AG08395 (cell line): ENCODE data around the gene MACF1.
"Not testable (repeated sequence)": the region's sequence is repeated elsewhere in the genome, so short reads cannot be mapped to it uniquely, and the experiment has no call there.

Experiments
- DNase-seq: peaks from one replicate; pipeline ENCODE4 v3.0.0; 2012; ENCODE audit warnings: mixed read lengths, low spot score

The MACF1 gene

DNA sequence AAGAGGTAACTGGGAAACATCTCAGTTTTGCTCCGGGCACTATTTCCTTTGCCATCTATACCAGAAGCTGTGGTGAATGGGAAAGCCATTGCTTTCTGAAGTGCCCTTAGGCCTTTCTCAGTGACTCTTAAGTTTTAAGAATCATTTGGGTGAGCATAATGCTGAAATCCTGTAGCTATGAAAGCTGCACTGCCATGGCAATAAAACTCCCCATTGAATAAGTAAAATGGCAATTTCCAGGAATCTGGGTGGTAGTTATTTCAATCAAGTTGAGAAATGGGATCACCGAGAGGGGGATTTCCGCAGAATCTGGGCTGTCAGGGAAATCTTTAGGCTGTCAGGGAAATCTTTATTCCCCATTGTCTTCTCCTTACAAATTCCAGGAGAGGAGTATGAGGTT lies 26.8 kb upstream of the MACF1 start:
- DNase-seq, result no peak

DNA sequence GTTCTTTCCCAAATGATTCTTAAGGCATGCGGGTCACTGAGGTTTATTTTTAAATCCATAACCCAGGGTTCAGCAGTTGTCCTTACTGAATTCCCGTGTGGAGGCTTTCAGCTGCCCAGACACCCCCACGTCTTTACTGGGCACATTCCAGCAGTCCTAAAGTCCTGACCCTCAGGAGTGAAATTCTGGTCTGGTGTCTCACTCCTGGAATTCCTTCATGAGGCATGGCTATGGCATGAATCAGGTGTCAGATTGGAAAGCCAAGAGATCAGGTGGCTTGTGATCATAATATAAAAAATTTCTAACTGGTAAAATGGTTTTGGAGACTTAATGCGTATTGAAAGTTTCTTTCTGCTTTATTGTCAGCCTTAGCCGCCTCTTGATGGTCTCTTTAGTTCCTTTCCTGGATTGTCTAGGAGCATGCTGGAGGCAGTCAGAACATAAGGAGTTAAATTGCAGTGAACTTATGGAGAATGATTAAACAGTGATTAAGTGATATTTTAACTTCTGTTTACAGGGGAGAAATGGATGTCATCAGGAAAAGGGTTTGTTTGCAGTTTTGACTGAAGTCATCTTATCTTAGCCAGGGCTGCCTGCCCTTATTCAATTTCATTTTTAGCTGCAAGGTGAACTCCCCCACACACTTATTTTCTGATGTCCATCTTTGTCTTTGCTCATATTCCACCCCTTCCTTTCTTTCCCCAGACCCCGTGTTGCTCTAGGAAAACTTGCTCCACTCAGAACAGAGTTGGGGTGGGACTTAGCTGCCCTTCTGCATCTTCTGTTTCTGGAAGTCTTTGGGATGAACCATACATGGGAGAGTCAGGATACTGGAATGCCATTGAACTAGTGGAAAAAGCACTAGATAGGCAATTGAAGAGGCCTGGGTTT lies 25.7 kb upstream of the MACF1 start:
- peak; percentile 38 for DNase-seq

DNA sequence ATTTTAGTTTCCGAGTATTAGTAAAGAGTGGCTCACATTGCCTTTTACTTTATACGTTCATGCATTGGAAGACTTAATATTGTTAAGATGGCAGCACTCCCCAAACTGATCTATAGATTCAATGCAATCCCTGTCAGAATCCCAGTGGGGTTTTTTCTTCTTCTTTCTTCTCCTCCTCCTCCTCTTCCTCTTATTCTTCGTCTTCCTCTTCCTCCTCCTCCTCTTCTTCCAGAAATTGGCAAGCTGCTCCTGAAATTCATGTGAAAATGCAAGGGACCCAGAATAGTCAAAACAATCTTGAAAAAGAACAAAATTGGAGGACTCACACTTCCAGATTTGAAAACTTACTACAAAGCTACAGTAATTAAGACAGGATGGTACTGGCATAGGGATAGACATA lies 23.2 kb upstream of the MACF1 start:
- DNase-seq, result no peak

DNA sequence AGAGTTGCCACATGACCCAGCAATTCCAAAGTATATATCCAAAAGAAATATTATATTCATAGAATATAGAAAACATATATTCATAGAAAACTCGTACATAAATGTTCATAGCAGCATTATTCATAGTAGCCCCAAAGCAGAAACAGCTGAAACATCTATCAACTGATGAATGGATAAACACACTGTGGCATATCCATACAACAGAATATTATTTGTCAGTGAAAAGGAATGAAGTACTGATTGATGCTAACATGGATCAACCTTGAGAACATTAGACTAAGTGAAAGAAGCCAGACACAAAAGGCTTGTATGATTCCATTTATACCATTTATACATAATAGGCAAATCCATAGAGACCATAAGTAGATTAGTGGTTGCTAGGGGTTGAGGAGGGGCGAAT lies 21.7 kb upstream of the MACF1 start:
- no peak for DNase-seq

DNA sequence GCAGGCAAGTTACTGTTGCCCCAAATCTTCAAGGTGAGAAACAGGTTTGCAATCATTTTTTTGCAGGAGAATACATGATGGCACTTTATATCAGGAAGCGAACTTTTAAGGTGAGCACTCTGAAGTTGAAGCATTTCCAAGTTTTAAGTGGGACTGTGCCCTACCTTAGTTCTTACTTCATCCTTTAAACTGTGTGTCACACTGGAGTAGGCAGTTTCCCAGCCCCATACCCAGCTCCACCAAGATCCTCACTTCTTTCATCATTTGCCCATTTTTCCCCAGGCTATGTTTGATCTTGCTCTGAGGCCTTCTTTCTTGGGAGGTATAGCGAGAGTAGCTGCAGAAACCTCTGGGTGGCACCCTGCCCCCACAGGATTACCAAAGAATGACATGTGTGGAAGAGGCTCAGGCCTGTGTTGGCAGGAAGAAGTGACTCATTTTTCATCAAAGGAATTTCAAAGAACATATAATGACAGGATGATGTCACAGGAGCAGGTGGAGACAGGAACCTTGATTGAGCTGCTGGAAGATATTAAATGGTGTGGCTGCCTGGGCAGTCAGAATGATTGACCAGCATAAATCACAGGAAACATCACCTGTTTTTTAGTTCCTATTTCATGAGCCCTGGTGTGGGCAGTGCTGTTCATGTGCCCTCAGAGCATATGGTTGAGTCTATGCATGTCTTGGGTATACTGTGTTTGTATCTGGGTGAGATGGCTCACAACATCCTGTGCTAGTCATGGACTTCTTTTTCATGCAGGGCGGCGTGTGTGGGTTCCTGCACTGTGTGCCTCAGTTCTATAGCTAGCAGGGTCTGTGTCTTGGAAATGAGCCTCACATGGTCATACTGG lies 20.8 kb upstream of the MACF1 start:
- peak; percentile 38 for DNase-seq

DNA sequence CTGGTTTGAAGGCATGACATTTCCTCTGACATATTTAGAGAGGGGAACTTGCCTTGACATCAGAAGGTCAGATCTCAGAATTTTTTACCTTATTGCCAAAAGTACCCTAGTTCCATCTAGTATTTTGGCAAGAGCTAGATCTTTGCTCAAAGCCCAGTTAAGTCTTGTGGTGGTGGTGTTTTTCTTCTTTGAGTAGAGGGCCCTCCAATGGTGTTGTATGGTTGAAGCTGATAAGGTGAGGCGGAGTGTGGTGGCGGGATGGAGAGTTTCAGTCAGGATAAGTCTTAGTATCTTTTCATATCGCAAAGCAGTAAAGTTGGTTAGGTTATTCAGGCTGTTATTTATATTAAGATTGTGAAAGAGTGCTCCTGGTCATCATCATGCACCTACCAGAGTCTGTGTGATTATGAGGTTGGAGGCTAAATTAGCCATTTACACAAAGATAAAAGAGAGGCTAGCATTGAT lies 20.1 kb upstream of the MACF1 start:
- DNase-seq, result no peak

DNA sequence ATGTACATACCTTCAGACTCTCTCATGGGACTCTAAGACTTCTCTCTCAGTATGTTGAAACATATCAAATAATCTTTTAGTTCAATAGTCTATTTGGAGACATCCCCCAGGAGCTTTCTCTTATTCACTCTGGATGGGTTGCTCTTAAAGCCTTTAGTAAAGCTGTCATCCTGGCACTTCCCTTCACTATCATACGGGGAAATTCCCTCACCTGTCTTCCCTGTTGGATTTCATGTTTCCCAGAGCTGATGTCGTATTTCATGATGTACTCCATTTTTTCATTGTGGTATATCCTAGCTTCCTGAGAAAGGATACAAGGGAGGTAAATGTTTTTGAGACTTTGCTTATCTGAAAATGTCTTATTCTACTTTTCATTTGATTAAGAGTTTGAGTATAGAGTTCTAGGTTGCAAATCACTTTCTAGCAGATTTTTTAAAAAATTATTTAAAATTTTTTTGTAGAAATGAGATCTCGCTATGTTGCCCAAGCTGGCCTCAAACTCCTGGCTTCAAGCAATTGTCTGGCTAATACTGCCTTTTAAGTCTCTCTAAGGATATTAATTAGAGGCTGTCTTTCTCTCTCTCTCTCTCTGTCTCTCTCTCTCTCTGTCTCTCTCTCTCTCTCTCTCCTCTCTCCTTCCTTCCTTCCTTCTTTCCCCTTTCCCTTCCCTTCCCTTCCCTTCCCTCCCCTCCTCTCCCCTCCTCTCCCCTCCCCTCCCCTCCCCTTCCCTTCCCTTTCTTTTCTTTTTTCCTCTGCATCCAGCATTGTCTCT lies 17.0 kb upstream of the MACF1 start:
- no peak for DNase-seq

DNA sequence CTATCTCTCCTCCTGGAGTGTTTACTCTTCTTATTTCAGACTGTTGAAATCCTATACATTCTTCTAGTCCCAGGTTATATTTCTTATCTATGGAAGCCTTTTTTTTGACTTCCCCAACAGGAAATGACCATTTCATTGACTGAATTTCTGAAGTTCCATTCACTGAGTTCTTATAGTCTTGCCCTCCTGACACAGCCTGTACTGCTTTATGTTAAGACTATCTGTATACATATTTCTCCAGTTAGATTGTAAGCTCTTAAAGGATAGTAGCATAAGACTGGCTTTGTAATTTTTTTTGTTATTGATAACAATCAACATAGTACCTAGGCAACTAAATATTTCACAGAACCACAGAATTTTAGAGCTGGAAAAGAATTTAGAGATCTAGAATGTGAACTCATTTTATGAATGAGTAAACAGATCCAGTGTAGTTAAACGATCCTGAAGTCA lies 14.9 kb upstream of the MACF1 start:
- no peak for DNase-seq

DNA sequence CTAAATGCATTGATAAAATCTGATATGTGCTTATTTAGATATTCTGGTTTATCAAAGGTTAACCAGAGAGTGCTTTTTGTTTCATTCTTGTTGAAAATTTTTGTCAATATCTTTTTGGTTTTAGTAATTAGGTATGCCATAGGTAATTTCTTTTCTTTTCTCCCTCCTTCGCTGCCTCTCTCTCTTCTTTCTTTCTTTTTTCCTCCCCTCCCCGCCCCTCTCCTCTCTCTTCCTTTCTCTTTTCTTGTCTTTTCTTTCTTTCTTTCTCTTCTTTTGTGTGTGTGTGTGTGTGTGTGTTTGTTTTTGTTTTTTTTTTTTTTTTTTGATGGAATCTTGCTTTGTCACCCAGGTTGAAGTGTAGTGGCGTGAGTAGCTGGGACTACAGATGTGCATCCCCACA lies 14.4 kb upstream of the MACF1 start:
- no peak for DNase-seq

DNA sequence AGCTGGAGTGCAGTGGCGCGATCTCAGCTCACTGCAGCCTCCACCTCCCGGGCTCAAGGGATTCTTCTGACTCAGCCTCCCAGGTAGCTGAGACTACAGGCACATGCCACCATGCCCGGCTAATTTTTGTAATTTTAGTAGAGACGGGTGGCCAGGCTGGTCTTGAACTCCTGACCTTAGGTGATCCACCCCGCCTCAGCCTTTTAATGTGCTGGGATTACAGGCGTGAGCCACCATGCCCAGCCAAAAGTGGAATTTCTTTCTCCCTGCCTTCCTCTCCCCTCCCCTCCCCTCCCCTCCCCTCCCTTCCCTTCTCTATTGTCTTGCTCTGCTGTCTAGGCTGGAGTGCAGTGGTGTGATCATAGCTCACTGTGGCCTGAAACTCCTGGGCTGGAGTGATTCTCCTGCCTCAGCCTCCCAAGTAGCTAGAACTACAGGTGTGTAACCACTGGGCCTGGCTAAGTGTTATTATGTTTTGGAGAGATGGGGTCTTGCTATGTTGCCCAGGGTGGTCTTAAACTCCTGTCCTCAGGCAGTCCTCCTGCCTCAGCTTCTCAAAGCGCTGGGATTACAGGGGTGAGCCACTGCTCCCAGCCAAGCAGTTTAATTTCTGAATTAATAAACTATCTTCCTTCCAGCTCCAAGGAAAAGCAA lies 10.0 kb upstream of the MACF1 start:
- no peak for DNase-seq

DNA sequence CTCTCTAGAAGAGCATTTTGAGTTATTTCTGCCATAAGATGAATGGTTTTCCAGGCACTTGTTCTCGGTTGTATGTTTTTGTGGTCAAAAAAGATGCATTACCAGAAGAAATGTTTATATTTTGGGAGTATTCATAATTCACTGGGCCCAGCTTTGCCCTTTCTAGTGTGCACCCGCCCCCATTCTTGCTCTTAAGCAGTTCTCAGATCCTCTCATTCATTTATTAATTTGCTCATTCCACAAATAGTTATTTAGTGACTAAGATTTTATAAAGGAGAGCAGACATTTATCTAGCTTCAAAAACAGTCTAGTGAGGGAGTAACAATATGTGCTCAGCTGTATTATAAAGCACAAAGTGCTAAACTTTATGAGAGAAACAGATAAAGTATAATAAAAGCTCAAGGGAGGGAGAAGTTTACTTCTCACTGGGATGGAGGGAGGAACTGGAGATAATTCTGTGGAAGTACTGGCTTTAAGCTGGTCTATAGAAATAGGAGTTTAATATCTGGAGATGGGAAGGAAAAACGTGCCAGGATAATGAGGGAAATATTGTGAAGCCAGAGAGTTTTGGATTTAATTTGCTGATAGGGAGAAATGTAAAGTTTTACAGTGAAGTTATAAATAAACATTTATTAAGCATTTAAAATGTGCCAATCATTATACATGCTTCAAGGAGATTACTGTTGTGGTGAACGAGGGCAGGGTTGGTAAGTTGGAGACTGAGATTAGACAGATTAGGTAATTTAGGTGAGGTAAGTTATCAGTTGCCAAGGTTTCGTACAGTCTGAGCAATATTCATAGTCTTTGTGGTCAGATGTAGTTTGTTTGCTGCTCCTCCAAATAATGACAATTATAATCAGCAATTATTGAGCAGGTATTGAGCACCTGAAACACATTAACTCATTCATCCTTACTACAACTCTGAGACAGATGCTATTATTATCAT lies 9.1 kb upstream of the MACF1 start:
- peak; percentile 31 for DNase-seq

DNA sequence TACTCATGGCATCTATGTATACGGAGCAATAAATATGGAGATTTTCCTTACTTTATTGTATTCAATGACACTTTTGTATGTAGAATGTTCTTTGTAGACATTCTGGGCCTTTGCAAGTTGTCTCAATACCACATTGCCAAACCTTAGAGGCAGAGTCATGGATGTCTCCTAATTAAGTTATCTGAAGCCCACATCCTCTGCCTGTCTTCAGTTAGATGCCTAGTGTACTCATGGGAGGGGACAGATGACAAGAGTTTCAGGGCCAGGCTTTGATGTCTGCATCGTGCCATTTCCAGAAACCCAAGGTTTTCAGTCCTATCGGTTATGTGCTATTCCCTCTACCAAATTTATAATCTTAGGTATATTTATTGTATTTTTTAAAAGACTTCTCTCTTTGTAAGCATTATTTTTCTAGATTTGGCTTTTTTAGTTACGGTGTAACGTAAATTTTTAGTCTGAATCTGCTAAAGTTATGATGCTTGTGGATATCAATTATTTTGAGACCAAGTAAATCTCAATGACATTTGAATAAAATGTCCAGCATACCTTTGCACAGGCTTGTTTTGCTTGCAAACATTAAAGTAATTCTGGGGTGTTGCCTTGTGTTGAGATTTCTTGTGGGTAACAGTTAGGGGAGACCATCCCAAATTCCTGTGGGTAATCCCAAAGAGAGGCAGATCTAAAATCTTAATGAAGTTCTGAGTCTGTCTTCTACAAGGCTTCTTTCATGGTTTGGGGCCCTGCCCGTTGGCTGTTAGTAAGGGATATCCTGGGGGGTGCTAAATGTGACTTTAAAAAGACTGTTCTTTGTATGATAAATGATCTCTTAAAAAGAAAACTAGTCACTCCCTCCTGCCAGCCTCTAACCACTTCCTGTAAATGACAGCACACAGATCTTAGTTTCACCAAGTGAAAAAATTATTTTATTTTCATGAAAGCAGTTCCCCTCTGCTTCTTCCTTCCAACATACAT lies 8.0 kb upstream of the MACF1 start:
- peak; percentile 44 for DNase-seq

DNA sequence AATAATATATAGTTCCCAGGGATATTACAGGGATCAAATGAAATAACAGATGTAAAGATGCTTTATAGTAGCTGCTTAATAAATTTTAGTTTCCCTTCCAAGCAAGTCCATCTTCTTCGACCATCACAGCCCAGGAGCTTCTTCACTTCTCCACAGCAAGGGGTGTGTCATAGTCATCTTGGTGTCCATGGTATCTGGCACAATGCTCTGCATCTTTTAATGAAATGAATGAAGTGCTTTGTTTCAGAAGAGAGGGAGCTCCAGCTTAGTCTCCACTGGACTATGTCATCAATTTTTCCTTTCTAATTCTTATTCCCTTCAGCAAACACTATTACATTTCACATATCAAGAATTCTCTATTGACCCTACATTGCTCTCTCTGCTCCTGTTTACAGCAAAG lies 4.9 kb upstream of the MACF1 start:
- DNase-seq, result no peak

DNA sequence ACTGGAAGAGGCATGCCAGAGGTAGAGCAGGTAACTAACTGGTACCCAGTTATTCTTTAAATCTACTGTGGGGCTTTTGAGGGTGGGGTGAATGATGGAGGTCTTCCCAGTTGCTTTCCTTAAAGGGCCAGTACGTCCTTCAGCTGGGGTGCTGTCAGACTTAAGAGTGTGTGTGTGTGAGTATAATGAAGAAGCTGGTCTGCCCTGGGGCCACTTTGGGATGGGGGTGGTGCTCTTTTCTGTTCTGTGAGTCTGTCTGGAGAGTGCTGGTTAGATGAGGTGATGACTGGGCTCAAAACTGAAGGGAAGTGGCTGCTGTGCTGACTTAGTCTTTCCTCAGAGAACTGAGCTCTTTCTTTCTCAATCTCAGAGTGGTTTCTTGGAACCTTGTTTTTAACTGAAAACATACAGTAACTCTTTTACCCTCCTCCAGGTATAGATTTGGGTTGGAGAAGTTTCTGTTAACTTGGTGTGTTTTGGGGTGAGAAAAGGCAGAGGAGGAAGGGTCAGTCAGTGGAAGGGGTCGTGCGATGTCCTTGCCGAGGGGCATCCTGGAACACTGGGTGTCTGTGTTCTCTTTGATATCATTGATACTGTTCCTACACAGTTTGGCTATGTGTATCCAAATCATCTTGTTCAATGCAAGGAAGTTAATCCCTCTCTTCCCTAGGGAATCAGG lies 746 bp downstream of the MACF1 start:
- peak; percentile 64 for DNase-seq

DNA sequence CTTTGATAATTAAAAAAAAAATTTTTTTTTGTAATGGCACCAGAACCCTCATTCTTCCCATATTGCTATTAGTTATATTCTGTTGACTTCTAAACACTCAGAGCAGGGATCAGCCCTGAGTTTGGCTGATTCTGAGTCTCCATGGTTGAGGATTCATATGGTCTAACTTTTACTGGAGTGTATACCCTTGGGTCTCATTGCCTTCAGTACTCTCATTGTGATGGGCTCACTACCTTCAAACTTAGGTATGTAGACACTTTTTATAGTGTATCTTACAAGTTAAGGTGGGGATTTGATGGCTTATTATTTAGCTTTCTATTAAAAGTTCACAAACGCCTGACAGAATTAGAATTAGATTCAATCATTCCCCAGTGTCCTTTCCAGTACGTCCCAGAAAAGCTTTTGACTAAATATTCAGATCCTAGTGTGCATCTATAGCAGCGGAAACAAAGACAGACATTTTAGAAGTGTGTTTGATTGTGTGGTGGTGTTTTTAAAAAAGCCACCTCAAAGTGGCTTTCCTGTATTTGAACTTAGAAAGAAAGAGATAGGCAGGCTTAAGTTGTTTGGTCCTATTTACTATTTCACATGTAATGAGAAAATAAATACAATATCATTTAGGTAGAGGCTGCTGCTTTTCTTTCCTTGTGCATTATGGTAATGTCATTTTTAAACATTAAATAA lies 1.4 kb downstream of the MACF1 start:
- no peak for DNase-seq

DNA sequence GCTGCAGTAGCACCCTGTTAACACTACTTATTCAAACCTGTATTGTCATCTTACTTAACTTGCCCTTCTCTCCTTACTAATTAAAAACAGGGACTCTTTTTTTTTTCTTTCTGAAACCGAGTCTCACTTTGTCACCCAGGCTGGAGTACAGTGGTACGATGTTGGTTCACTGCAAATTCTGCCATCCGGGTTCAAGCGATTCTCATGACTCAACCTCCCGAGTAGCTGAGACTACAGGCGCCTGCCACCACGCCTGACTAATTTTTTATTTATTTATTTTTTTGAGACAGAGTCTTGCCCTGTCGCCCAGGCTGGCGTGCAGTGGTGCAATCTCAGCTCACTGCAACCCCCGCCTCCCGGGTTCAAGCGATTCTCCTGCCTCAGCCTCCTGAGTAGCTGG lies 3.9 kb downstream of the MACF1 start:
- DNase-seq, result not testable (repeated sequence)

DNA sequence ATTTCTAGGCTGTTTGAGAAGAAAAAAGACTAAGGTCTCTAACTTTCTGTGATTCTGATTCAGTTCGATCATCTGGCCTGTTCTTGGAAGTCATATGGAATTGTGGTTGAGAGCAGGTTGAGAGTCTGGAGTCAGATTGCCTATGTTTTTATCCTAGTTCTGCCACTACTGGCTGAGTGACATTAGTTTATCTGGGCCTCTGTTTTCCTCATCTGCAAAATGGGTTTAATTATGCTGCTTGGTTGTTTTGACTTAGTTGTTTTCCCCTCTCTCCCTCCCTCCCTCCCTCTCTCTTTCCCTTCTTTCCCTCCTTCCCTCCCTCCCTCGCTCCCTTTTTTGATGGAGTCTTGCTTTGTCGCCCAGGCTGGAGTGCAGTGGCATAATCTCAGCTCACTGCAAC lies 6.2 kb downstream of the MACF1 start:
- no peak for DNase-seq

DNA sequence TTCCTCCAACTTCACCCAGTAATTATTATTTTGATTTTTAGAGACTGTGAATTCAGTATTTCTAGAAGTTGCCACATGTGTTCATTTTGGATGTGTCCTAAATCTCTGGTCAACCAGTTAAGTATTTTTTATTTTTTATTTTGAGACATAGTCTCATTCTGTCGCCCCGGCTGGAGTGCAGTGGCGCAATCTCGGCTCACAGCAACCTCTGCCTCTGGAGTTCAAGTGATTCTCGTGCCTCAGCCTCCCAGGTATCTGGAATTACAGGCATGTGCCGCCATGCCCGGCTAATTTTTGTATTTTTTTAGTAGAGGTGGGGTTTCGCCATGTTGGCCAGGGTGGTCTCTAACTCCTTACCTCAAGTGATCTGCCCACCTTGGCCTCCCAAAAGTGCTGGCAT lies 8.0 kb downstream of the MACF1 start:
- no peak for DNase-seq
